HG03460 (cell line): ENCODE results near the gene DOCK9.

Experiments used
- ATAC-seq: cut with Tn5 transposase; IDR thresholded peaks from one replicate; pipeline ENCODE4 v1.9.1; 2021; ENCODE audit not compliant: unreplicated experiment

DOCK9 gene

GRCh38 chr13:98800078-98800477 lies 177.8 kb downstream of the DOCK9 start:
- no peak for ATAC-seq

- ATAC-seq: no peak
Observed at GRCh38 chr13:98798849-98799645, 178.8 kb downstream of the DOCK9 start.

- no peak for ATAC-seq
Observed at GRCh38 chr13:98797456-98797855, 180.4 kb downstream of the DOCK9 start.

- no peak for ATAC-seq
Observed at GRCh38 chr13:98796798-98797197, 181.1 kb downstream of the DOCK9 start.

GRCh38 chr13:98796191-98796590 lies 181.7 kb downstream of the DOCK9 start:
- ATAC-seq: no peak

GRCh38 chr13:98795220-98795619 lies 182.6 kb downstream of the DOCK9 start:
- no peak for ATAC-seq

- no peak for ATAC-seq
Observed at GRCh38 chr13:98794498-98794897, 183.4 kb downstream of the DOCK9 start.

GRCh38 chr13:98792785-98793495 lies 184.9 kb downstream of the DOCK9 start:
- no peak for ATAC-seq

GRCh38 chr13:98792321-98792720 lies 185.5 kb downstream of the DOCK9 start:
- no peak for ATAC-seq

- no peak for ATAC-seq
Observed at GRCh38 chr13:98791611-98792010, 186.3 kb downstream of the DOCK9 start.

- ATAC-seq: no peak
Observed at GRCh38 chr13:98787996-98788395, 189.9 kb downstream of the DOCK9 start.

GRCh38 chr13:98787173-98787572 lies 190.7 kb downstream of the DOCK9 start:
- no peak for ATAC-seq

GRCh38 chr13:98786023-98786422 lies 191.8 kb downstream of the DOCK9 start:
- ATAC-seq: no peak

- no peak for ATAC-seq
Observed at GRCh38 chr13:98785405-98785804, 192.5 kb downstream of the DOCK9 start.

- no peak for ATAC-seq
Observed at GRCh38 chr13:98784666-98785065, 193.2 kb downstream of the DOCK9 start.

GRCh38 chr13:98783856-98784478 lies 193.9 kb downstream of the DOCK9 start:
- no peak for ATAC-seq

GRCh38 chr13:98782654-98783053 lies 195.2 kb downstream of the DOCK9 start:
- no peak for ATAC-seq

GRCh38 chr13:98781905-98782304 lies 196.0 kb downstream of the DOCK9 start:
- ATAC-seq: no peak

GRCh38 chr13:98781470-98781869 lies 196.4 kb downstream of the DOCK9 start:
- no peak for ATAC-seq

- no peak for ATAC-seq
Observed at GRCh38 chr13:98781045-98781444, 196.8 kb downstream of the DOCK9 start.

- no peak for ATAC-seq
Observed at GRCh38 chr13:98780451-98780850, 197.4 kb downstream of the DOCK9 start.

GRCh38 chr13:98779695-98780094 lies 198.2 kb downstream of the DOCK9 start:
- no peak for ATAC-seq
